Upper lobe of left lung (tissue), 6 donors: Measurements from ENCODE around the gene KIAA1614. TPM values are rescaled to one million over a fixed set of nuclear protein-coding genes. Genes with fewer than 3 reads are reported as not detected.

Experiments
- ATAC-seq, 2 donors: fragments of 200-7000 bp; cut with Tn5 transposase; one replicate each; pipeline ENCODE4 v1.9.1; 2022; ENCODE audit warnings: mild to moderate bottlenecking in 2 of 2, moderate library complexity in 2 of 2; ENCODE audit not compliant: low FRiP score in 2 of 2
- DNase-seq, 2 donors: peaks; one replicate each; pipeline ENCODE4 v3.0.0-alpha.2; 2019 to 2020
- H3K27ac ChIP-seq, 4 donors: fragments of 200-600 bp; sonication (generic); one replicate each; pipeline ENCODE4 v1.5.1; 2016 to 2019
- H3K27me3 ChIP-seq, 4 donors: fragments of 200-600 bp; sonication (generic); one replicate each; pipeline ENCODE4 v1.5.1; 2017 to 2019
- H3K36me3 ChIP-seq, 4 donors: fragments of 200-600 bp; sonication (generic); one replicate each; pipeline ENCODE4 v1.5.1; 2016 to 2019
- H3K4me1 ChIP-seq, 4 donors: fragments of 200-600 bp; sonication (generic); one replicate each; pipeline ENCODE4 v1.5.1; 2018 to 2019
- H3K4me3 ChIP-seq, 4 donors: fragments of 200-600 bp; sonication (generic); one replicate each; pipeline ENCODE4 v1.5.1; 2017 to 2019; ENCODE audit warnings: mild to moderate bottlenecking in 2 of 4, moderate library complexity in 1 of 4
- H3K9me3 ChIP-seq, 4 donors: fragments of 200-600 bp; sonication (generic); one replicate each; pipeline ENCODE4 v1.5.1; 2018 to 2019
- CTCF ChIP-seq, 6 experiments: fragments of 450-650 bp in 4 of 6; fragments of 200-600 bp in 2 of 6; sonication (generic) in 2 of 6; IDR thresholded peaks; one replicate each; pipeline ENCODE4 v1.5.1; 2016 to 2019; ENCODE audit warnings: antibody characterized with exemption in 6 of 6
- EP300 ChIP-seq, 4 donors: sonication (generic); formaldehyde crosslinking; IDR thresholded peaks; one replicate each; pipeline ENCODE4 v1.5.1; 2017; ENCODE audit warnings: antibody characterized with exemption in 4 of 4, control low read depth in 2 of 4
- POLR2A ChIP-seq, 4 donors: fragments of 450-650 bp; IDR thresholded peaks; one replicate each; pipeline ENCODE4 v1.5.1; 2016 to 2017; ENCODE audit warnings: antibody characterized with exemption in 4 of 4, mild to moderate bottlenecking in 2 of 4
- POLR2AphosphoS5 ChIP-seq, 2 donors: sonication (generic); formaldehyde crosslinking; IDR thresholded peaks; one replicate each; pipeline ENCODE4 v1.5.1; 2017; ENCODE audit warnings: antibody characterized with exemption in 2 of 2
- WGBS, 2 donors: methylation state at CpG; one replicate each; pipeline ENCODE4 v1.1.5; 2017 to 2018; 5-methylcytosine and 5-hydroxymethylcytosine counted together
- total RNA-seq, 6 donors: library from RNA; depleted of rRNA in 4 of 6; stranded (reverse); fragments of >200 nt in 4 of 6; gene quantifications; one replicate each; pipeline versions ENCODE4 v1.1.0 to v1.2.1, GENCODE V29; 2016 to 2021
- donor health status: DM: no; HTN: no; CAD: no; lungs with moderate emphysema.
- donor health status: DM: no; HTN: yes; CAD: no; lungs with severe emphysema.

The KIAA1614 gene
- total RNA-seq, 6 donors from 2014 or later: 0.79 to 11.9 (median 4.4) TPM

- DNase-seq: no peak
Observed at GRCh38 chr1:180907313-180908055, 5.2 kb upstream of the KIAA1614 start.

GRCh38 chr1:180908074-180908765 is 4.5 kb upstream of the KIAA1614 start:
- Histone ChIP-seq H3K27ac (no peak overlapping the region), H3K9me3 (no peaks in the 10 kb centered on the region), H3K27me3 (peaks cover 0 to 12% (median 2%) of the 10 kb centered on the region in 4 donors), H3K4me3 (no peak overlapping the region), H3K36me3 (no peaks in the 10 kb centered on the region), H3K4me1 (peaks cover 8 to 20% (median 12%) of the 10 kb centered on the region in 4 donors)
- WGBS, 2 donors: 88 to 90% methylated on average over 13 to 15 of the region's 15 CpGs
- no peak for TF ChIP-seq POLR2A (IDR thresholded peaks at IDR 0.05)
- TF ChIP-seq POLR2AphosphoS5 (IDR thresholded peaks at IDR 0.05): no peak
- no peak for TF ChIP-seq EP300 (IDR thresholded peaks at IDR 0.05)
- TF ChIP-seq CTCF (IDR thresholded peaks at IDR 0.05): no peak
- ATAC-seq (no peak), DNase-seq (no peak)

More at GRCh38 chr1:180907313-180908055, 5.2 kb upstream of the KIAA1614 start:
- WGBS, 2 donors: 82 to 90% methylated on average over 10 of the region's 10 CpGs
- peaks cover 0 to 5% (median 0%) of the 10 kb centered on the region in 4 donors for H3K27me3 ChIP-seq
- H3K4me3 ChIP-seq: no peak overlapping the region
- H3K36me3 ChIP-seq: no peaks in the 10 kb centered on the region
- H3K4me1 ChIP-seq: peaks cover 3 to 13% (median 10%) of the 10 kb centered on the region in 4 donors
- ATAC-seq: no peak
- H3K27ac ChIP-seq: no peak overlapping the region
- no peak for TF ChIP-seq EP300 (IDR thresholded peaks at IDR 0.05)
- TF ChIP-seq CTCF (IDR thresholded peaks at IDR 0.05): no peak
- TF ChIP-seq POLR2AphosphoS5 (IDR thresholded peaks at IDR 0.05): no peak
- no peak for TF ChIP-seq POLR2A (IDR thresholded peaks at IDR 0.05)
- no peaks in the 10 kb centered on the region for H3K9me3 ChIP-seq

- Histone ChIP-seq H3K27ac (no peak overlapping the region), H3K4me3 (no peak overlapping the region), H3K36me3 (no peaks in the 10 kb centered on the region), H3K4me1 (peaks cover 8 to 22% (median 13%) of the 10 kb centered on the region in 4 donors), H3K27me3 (peaks cover 0 to 12% (median 2%) of the 10 kb centered on the region in 4 donors), H3K9me3 (no peaks in the 10 kb centered on the region)
- no peak for ATAC-seq
- TF ChIP-seq CTCF (IDR thresholded peaks at IDR 0.05) (no peak), EP300 (IDR thresholded peaks at IDR 0.05) (no peak), POLR2AphosphoS5 (IDR thresholded peaks at IDR 0.05) (no peak), POLR2A (IDR thresholded peaks at IDR 0.05) (no peak)
- WGBS, 2 donors: 82 to 83% methylated on average over 3 of the region's 3 CpGs
- DNase-seq: no peak
Observed at GRCh38 chr1:180909005-180909414, 3.7 kb upstream of the KIAA1614 start.

- peaks cover 0 to 12% (median 2%) of the 10 kb centered on the region in 4 donors for H3K27me3 ChIP-seq
- no peak for TF ChIP-seq POLR2AphosphoS5 (IDR thresholded peaks at IDR 0.05)
- no peak for TF ChIP-seq POLR2A (IDR thresholded peaks at IDR 0.05)
- TF ChIP-seq EP300 (IDR thresholded peaks at IDR 0.05): no peak
- TF ChIP-seq CTCF (IDR thresholded peaks at IDR 0.05): no peak
- DNase-seq (no peak), ATAC-seq (no peak)
- no peaks in the 10 kb centered on the region for H3K36me3 ChIP-seq
- WGBS, 2 donors: 61 to 71% methylated on average over 5 of the region's 5 CpGs
- H3K9me3 ChIP-seq: no peaks in the 10 kb centered on the region
- H3K27ac ChIP-seq: no peak overlapping the region
- peaks cover 8 to 22% (median 13%) of the 10 kb centered on the region in 4 donors for H3K4me1 ChIP-seq
- H3K4me3 ChIP-seq: no peak overlapping the region
Observed at GRCh38 chr1:180909462-180909976, 3.2 kb upstream of the KIAA1614 start.
